GM18867 (cell line): Measurements from ENCODE around the gene GPR137C.
A peak's percentile ranks its signal among the peaks of the same experiment; 100 is the strongest.
"Not testable (repeated sequence)": the region's sequence is repeated elsewhere in the genome, so short reads cannot be mapped to it uniquely, and the experiment has no call there.

Experiments
- ATAC-seq: cut with Tn5 transposase; IDR thresholded peaks from one replicate; pipeline ENCODE4 v1.9.1; 2021; ENCODE audit warnings: mild to moderate bottlenecking, moderate library complexity; ENCODE audit not compliant: unreplicated experiment

The GPR137C gene

DNA sequence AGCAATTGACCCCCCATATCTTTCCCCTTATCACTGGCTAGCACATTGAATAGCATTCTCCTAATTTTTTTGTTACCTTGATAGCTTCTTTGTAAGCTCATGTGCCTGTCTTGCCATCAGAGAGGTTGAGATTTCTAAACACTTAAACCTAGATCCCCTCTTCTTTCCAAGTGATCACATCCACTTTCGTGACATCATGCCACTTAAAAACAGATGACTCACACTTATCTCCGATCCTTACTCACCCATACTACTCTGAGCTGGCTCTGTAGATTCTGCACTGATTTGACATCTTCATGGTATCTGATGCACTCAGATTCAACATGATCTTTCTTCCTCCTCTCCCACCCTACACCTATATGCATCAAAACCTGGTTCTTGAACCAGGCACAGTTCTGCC, 10.5 kb downstream of the GPR137C start:
- no peak for ATAC-seq

- not testable (repeated sequence) for ATAC-seq
Measured at GRCh38 chr14:52568454-52568853, 15.8 kb downstream of the GPR137C start.

DNA sequence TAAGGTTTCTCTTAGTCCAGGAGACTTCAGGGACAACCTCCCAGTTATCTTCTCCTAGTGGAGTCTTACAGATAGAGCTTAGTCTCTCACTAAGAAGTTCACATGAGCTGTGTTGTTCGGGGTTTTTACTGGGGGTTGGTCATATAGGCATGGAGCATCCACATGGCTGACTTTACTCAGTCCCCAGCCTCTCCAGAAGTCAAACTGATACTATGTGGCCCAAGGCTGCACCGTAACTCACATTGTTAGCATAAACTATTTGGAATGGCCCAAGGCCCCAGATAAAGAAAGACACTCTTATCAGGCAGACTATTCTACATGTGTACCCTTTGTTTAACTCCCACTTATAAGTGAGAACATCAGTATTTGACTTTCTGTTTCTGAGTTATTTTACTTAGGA, 23.2 kb downstream of the GPR137C start:
- no peak for ATAC-seq

- no peak for ATAC-seq
Measured at GRCh38 chr14:52583544-52583943, 30.9 kb downstream of the GPR137C start.

DNA sequence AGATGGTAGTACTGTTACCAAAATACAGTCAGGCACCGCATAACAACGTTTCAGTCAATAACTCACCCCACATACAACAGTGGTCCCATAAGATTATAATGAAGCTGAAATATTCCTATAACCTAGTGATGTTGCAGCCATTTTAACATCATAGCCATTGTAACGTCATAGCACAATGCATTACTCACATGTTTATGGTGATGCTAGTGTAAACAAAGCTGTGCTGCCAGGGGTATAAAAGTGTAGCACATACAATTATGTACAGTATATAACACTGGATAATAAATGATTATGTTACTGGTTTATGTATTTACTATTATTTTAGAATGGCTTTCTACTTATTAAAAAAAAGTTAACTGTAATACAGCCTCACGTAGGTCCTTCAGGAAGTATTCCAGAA, 37.0 kb downstream of the GPR137C start:
- no peak for ATAC-seq

- ATAC-seq, result no peak
Measured at GRCh38 chr14:52590318-52590717, 37.7 kb downstream of the GPR137C start.

- no peak for ATAC-seq
Measured at GRCh38 chr14:52596320-52596719, 43.7 kb downstream of the GPR137C start.

GRCh38 chr14:52596861-52597260, 44.2 kb downstream of the GPR137C start:
- no peak for ATAC-seq

DNA sequence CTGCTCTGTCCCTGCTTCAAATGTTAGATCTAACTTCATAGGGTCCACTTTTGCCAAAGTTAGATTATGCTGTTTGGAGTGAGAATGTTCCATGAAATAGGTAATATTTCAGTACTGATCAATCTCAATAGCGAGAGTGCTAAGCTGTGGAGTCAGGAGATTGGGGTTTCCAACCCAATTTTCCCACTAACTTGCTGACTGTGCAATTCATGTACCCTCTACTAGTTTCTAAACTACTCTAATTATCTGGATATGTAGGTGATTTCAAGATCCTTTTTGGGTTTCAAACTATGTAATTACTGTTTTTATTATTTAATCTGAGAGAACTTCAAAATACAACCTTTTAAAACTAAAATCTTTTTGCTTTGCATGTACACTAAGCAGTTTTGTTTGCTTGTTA, 45.9 kb downstream of the GPR137C start:
- no peak for ATAC-seq

GRCh38 chr14:52599974-52600373, 47.3 kb downstream of the GPR137C start:
- ATAC-seq, result no peak

GRCh38 chr14:52602131-52602530, 49.5 kb downstream of the GPR137C start:
- ATAC-seq, result peak; percentile 74

- no peak for ATAC-seq
Measured at GRCh38 chr14:52607061-52607460, 54.4 kb downstream of the GPR137C start.

- no peak for ATAC-seq
Measured at GRCh38 chr14:52609445-52610044, 56.9 kb downstream of the GPR137C start.

DNA sequence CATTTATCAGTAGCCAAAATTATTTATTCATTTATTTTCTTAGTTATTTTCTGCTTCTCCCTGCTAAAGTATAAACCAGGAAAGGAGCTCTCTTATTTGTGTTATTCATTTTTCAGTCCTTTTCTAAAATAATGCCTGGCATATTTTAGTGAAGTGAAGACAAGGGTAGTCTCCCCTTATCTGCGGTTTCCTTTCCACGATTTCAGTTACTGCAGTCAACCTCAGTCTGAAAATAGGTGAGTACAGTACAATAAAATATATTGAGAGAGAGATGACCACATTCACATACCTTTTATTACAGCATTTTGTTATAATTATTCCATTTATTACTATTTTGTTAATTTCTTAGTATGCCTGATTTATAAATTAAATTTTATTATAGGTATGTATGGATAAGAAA, 57.6 kb downstream of the GPR137C start:
- no peak for ATAC-seq

GRCh38 chr14:52618602-52619001, 66.0 kb downstream of the GPR137C start:
- no peak for ATAC-seq

DNA sequence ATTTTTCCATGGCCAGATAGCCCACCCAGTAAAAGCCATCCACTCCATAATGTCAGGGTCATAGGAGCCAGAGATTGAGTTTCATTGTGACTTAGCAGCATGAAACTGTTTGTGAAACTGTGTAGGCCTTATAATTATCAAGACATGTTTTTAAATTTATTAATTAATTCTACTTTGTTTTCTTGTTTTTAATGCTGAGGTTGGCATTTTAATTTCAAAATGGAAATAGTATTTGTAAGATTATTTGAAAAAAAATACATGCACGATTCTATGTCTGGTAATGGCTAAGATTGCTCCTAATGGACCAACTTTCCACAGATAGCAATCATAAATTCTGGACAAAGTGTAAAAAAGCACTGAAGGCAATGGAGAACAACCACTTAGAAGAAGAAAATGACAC, 67.1 kb downstream of the GPR137C start:
- ATAC-seq, result no peak

GRCh38 chr14:52640137-52640536, 87.5 kb downstream of the GPR137C start:
- ATAC-seq, result no peak

- no peak for ATAC-seq
Measured at GRCh38 chr14:52641745-52642144, 89.1 kb downstream of the GPR137C start.

DNA sequence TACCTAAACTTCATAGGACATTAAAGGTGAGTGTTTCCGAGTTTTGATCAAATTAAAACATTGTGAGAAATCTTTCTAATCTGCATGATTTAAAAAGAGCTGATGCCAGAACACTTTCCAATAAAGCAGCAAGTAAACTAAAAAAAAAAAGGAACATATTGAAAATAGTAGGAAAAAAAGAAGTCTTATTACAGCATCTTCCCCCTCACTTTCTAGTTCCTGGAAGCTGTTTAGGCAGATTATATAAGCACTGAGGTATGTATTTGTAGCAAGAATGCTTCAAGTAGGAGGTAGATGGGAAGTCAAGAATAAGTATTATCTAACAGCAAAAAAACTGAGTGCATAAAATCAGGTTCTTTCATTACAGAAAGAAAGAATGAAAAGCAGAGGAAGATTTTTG, 96.9 kb downstream of the GPR137C start:
- no peak for ATAC-seq

GRCh38 chr14:52650774-52651173, 98.1 kb downstream of the GPR137C start:
- ATAC-seq, result no peak

DNA sequence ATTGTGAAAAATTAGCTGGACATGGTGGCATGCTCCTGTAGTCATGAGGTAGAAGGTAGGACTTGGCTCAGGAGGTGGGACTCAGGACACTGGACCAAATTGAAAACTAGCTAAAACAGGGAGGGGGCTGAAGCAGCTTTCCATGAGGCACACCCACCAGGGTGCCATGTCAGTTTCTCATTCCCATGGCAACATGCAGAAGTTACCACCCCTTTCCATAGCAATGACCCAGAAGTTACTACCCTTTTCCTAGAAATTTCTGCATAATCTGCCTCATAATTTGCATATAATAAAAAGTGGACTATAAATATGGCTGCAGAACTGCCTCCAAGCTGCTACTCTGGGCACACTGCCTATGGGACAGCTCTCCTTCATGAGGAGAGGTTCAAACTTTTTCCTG, 104.3 kb downstream of the GPR137C start:
- no peak for ATAC-seq

GRCh38 chr14:52660325-52660724, 107.7 kb downstream of the GPR137C start:
- no peak for ATAC-seq

DNA sequence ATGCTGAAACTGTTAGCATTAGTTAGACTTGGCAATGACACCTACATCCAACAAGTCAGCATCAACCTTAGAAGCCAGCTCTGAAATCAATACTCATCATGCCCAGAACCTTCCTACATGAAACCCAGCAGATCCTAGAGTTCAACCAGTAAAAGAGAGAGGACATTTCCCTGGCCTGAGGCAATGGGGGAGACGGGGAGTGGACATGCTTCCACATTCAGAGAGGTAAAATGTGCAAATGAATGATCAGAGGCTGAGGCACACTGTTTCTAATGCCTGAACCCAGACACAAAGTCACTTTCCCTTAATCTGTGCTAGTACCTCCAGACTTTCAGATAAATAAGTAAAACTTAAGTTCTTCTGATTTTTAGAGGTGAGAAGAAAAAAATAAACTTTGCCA, 108.2 kb downstream of the GPR137C start:
- no peak for ATAC-seq
